H9 (cell line): ENCODE measurements around the gene WDR64. TPM values are rescaled to one million over a fixed set of nuclear protein-coding genes. Genes with fewer than 3 reads are reported as not detected.

Source experiments
- DNase-seq: peaks from one replicate; pipeline ENCODE4 v3.0.0-alpha.2; 2017
- H2AFZ ChIP-seq: one replicate; pipeline ENCODE4 v1.6.1; 2013; ENCODE audit warnings: mild to moderate bottlenecking, low read length, control low read depth, moderate library complexity
- H2AK5ac ChIP-seq: 2 replicates; pipeline ENCODE4 v1.6.1; 2013; ENCODE audit warnings: low read length, control low read depth, mixed read lengths; ENCODE audit not compliant: insufficient read length
- H2BK120ac ChIP-seq: one replicate; pipeline ENCODE4 v1.6.1; 2013; ENCODE audit warnings: low read depth, mild to moderate bottlenecking, low read length, control low read depth, inconsistent platforms; ENCODE audit not compliant: poor library complexity, severe bottlenecking
- H2BK12ac ChIP-seq: 2 replicates; pipeline ENCODE4 v1.6.1; 2013; ENCODE audit warnings: low read length, control low read depth, mixed read lengths, low read depth; ENCODE audit not compliant: insufficient read length
- H2BK15ac ChIP-seq: 2 replicates; pipeline ENCODE4 v1.6.1; 2013; ENCODE audit warnings: low read depth, low read length, control low read depth
- H2BK20ac ChIP-seq: one replicate; pipeline ENCODE4 v1.6.1; 2013; ENCODE audit warnings: low read depth, mild to moderate bottlenecking, low read length, control low read depth, inconsistent platforms; ENCODE audit not compliant: poor library complexity, severe bottlenecking
- H2BK5ac ChIP-seq: 2 replicates; pipeline ENCODE4 v1.6.1; 2013; ENCODE audit warnings: low read length, control low read depth, mixed read lengths; ENCODE audit not compliant: insufficient read length
- H3K14ac ChIP-seq: 2 replicates; pipeline ENCODE4 v1.6.1; 2013; ENCODE audit warnings: low read length, control low read depth; ENCODE audit not compliant: insufficient read depth
- H3K18ac ChIP-seq: 2 replicates; pipeline ENCODE4 v1.6.1; 2013; ENCODE audit warnings: low read depth, mild to moderate bottlenecking, mixed read lengths, low read length, control low read depth; ENCODE audit not compliant: insufficient read length
- H3K23ac ChIP-seq: 2 replicates; pipeline ENCODE4 v1.6.1; 2013; ENCODE audit warnings: low read length, control low read depth, mixed read lengths, low read depth; ENCODE audit not compliant: insufficient read length
- H3K23me2 ChIP-seq: 2 replicates; pipeline ENCODE4 v1.6.1; 2013; ENCODE audit warnings: low read depth, mild to moderate bottlenecking, mixed read lengths, low read length, control low read depth; ENCODE audit not compliant: insufficient read length, poor library complexity, severe bottlenecking
- H3K27ac ChIP-seq: 2 replicates; pipeline ENCODE4 v1.5.1; 2013; ENCODE audit warnings: low read length, control low read depth, mixed read lengths, low read depth; ENCODE audit not compliant: insufficient read length
- H3K27me3 ChIP-seq: 2 replicates; pipeline ENCODE4 v1.6.1; 2013; ENCODE audit warnings: low read length, control low read depth, inconsistent platforms; ENCODE audit not compliant: insufficient read depth
- H3K4ac ChIP-seq: 2 replicates; pipeline ENCODE4 v1.6.1; 2013; ENCODE audit warnings: low read depth, mild to moderate bottlenecking, control low read depth, inconsistent platforms, low read length, moderate library complexity
- H3K4me1 ChIP-seq: 2 replicates; pipeline ENCODE4 v1.6.1; 2013; ENCODE audit warnings: low read length, control low read depth, inconsistent platforms; ENCODE audit not compliant: insufficient read depth
- H3K4me2 ChIP-seq: 2 replicates; pipeline ENCODE4 v1.6.1; 2013; ENCODE audit warnings: low read length, control low read depth, mixed read lengths; ENCODE audit not compliant: insufficient read length, insufficient read depth
- H3K56ac ChIP-seq: 2 replicates; pipeline ENCODE4 v1.6.1; 2013; ENCODE audit warnings: low read depth, mild to moderate bottlenecking, mixed read lengths, low read length, control low read depth; ENCODE audit not compliant: insufficient read length
- H3K79me1 ChIP-seq: 2 replicates; pipeline ENCODE4 v1.6.1; 2013; ENCODE audit warnings: low read depth, mild to moderate bottlenecking, moderate library complexity, low read length, control low read depth, inconsistent platforms; ENCODE audit not compliant: insufficient read depth, poor library complexity, severe bottlenecking
- H3K79me2 ChIP-seq: 2 replicates; pipeline ENCODE4 v1.6.1; 2013; ENCODE audit warnings: low read length, control low read depth, inconsistent platforms; ENCODE audit not compliant: insufficient read depth
- H3K9ac ChIP-seq: 2 replicates; pipeline ENCODE4 v1.6.1; 2013; ENCODE audit warnings: low read length, control low read depth, mixed read lengths; ENCODE audit not compliant: insufficient read length; ENCODE audit errors: extremely low read depth
- H3K9me3 ChIP-seq: one replicate; pipeline ENCODE4 v1.6.1; 2013; ENCODE audit warnings: low read depth, low read length, inconsistent platforms; ENCODE audit not compliant: control insufficient read depth
- H3T11ph ChIP-seq: one replicate; pipeline ENCODE4 v1.6.1; 2013; ENCODE audit warnings: mild to moderate bottlenecking, low read length, control low read depth, inconsistent platforms
- H4K20me1 ChIP-seq: one replicate; pipeline ENCODE4 v1.6.1; 2013; ENCODE audit not compliant: control insufficient read depth, insufficient read length, insufficient read depth
- H4K5ac ChIP-seq: 2 replicates; pipeline ENCODE4 v1.6.1; 2013; ENCODE audit warnings: low read depth, mild to moderate bottlenecking, mixed read lengths, low read length, control low read depth; ENCODE audit not compliant: insufficient read length
- H4K8ac ChIP-seq: replicated peaks from 2 replicates; pipeline ENCODE4 v1.6.1; 2013; ENCODE audit warnings: low read length, control low read depth, mixed read lengths, low read depth; ENCODE audit not compliant: insufficient read length
- H4K91ac ChIP-seq: 2 replicates; pipeline ENCODE4 v1.6.1; 2013; ENCODE audit warnings: low read depth, mild to moderate bottlenecking, moderate library complexity, mixed read lengths, low read length, control low read depth; ENCODE audit not compliant: insufficient read length
- H3K27ac Mint-ChIP-seq, 3 experiments: 2 replicates in 2 of 3; 3 replicates in 1 of 3; pipeline ENCODE4 v1.8.0; 2020 to 2021; ENCODE audit warnings: mixed read lengths in 3 of 3, mild to moderate bottlenecking in 1 of 3, moderate library complexity in 1 of 3
- H3K27me3 Mint-ChIP-seq: 2 replicates; pipeline ENCODE4 v1.8.0; 2021; ENCODE audit warnings: low read depth, mild to moderate bottlenecking, moderate library complexity, mixed read lengths
- H3K36me3 Mint-ChIP-seq, 3 experiments: 2 replicates in 2 of 3; 3 replicates in 1 of 3; pipeline ENCODE4 v1.8.0; 2020 to 2021; ENCODE audit warnings: low read depth in 3 of 3, mixed read lengths in 3 of 3; ENCODE audit not compliant: insufficient read depth in 1 of 3
- H3K4me1 Mint-ChIP-seq, 2 experiments: 2 replicates each; pipeline ENCODE4 v1.8.0; 2020; ENCODE audit warnings: mixed read lengths in 2 of 2
- H3K4me3 Mint-ChIP-seq, 2 experiments: 2 replicates in 1 of 2; 3 replicates in 1 of 2; pipeline ENCODE4 v1.8.0; 2020 to 2021; ENCODE audit warnings: mild to moderate bottlenecking in 2 of 2, mixed read lengths in 2 of 2, moderate library complexity in 1 of 2
- H3K9me3 Mint-ChIP-seq, 2 experiments: 2 replicates in 1 of 2; 3 replicates in 1 of 2; pipeline ENCODE4 v1.8.0; 2020; ENCODE audit warnings: mild to moderate bottlenecking in 2 of 2, mixed read lengths in 2 of 2, moderate library complexity in 1 of 2
- WGBS: extraction: QIAGEN DNeasy Blood & Tissue Kit; methylation state at CpG from one replicate; pipeline ENCODE4 v1.1.7; 2013; ENCODE audit warnings: missing lambda C conversion rate, low lambda C conversion rate, mixed read lengths; ENCODE audit not compliant: insufficient read length; ENCODE audit errors: extremely low coverage; 5-methylcytosine and 5-hydroxymethylcytosine counted together
- total RNA-seq: library from RNA; stranded (reverse); gene quantifications from 2 replicates; pipeline ENCODE4 v1.2.1, GENCODE V29; 2021
- TF ChIP-seq, protein P1 (sequence below): fragments of 200-600 bp; sonication (generic); conservative IDR thresholded peaks from 3 replicates; pipeline ENCODE4 v1.8.0; 2021; ENCODE audit warnings: antibody characterized with exemption, mild to moderate bottlenecking

Gene WDR64
- total RNA-seq, 1 experiment from 2014 or later, result not detected

DNA sequence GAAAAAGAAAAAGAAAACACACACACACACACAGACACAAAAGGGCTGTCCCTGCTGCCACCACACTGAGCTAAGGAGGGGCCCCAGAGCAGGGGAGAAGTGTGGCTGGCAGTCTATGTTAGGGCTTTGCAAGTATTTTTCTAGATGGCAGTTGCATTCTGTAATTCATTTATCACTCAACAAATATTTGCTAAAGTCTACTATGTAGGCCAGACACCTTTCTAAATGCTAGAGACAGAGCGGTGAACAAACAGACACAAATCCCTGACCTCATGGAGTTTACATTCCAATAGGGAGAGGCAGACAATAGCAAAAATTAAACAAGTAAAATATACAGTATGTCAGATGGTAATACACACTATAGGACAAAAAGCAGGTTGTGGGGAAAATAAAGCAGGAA lies 20.2 kb downstream of the WDR64 start:
- no peaks in the 10 kb centered on the region for H3K9me3 Mint-ChIP-seq
- Histone ChIP-seq H3K4me1 (no peaks in the 10 kb centered on the region; the same call in 1 of the 2 replicates), H2BK12ac (no peak overlapping the region), H2BK120ac (no peak overlapping the region), H3K56ac (no peak overlapping the region), H4K5ac (no peak overlapping the region), H2BK20ac (peak overlapping the region; percentile 26), H3K18ac (no peak overlapping the region), H3K9ac (no peak overlapping the region), H3K4ac (no peak overlapping the region), H4K20me1 (no peaks in the 10 kb centered on the region), H3K9me3 (no peaks in the 10 kb centered on the region), H3K14ac (no peak overlapping the region), H2AK5ac (no peak overlapping the region), H3K27ac (no peak overlapping the region), H2BK5ac (no peak overlapping the region), H2BK15ac (no peak overlapping the region), H3K23ac (no peak overlapping the region), H3K79me1 (no peaks in the 10 kb centered on the region), H3K79me2 (no peaks in the 10 kb centered on the region), H3K23me2 (no peaks in the 10 kb centered on the region), H3T11ph (no peak overlapping the region), H4K8ac (no peak overlapping the region), H4K91ac (no peak overlapping the region), H3K4me2 (no peak overlapping the region), H2AFZ (no peak overlapping the region), H3K27me3 (no peaks in the 10 kb centered on the region)
- H3K27ac Mint-ChIP-seq, result peak overlapping the region in 1 of 3 experiments; percentile 70; a peak in 1 of 7 replicates
- no peaks in the 10 kb centered on the region for H3K36me3 Mint-ChIP-seq
- peaks cover 2% of the 10 kb centered on the region; the same call in 1 of the 2 replicates for H3K27me3 Mint-ChIP-seq
- no peak for DNase-seq
- no peak overlapping the region for H3K4me3 Mint-ChIP-seq
- TF ChIP-seq, protein P1, sequence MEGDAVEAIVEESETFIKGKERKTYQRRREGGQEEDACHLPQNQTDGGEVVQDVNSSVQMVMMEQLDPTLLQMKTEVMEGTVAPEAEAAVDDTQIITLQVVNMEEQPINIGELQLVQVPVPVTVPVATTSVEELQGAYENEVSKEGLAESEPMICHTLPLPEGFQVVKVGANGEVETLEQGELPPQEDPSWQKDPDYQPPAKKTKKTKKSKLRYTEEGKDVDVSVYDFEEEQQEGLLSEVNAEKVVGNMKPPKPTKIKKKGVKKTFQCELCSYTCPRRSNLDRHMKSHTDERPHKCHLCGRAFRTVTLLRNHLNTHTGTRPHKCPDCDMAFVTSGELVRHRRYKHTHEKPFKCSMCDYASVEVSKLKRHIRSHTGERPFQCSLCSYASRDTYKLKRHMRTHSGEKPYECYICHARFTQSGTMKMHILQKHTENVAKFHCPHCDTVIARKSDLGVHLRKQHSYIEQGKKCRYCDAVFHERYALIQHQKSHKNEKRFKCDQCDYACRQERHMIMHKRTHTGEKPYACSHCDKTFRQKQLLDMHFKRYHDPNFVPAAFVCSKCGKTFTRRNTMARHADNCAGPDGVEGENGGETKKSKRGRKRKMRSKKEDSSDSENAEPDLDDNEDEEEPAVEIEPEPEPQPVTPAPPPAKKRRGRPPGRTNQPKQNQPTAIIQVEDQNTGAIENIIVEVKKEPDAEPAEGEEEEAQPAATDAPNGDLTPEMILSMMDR, result no peak
- H3K4me1 Mint-ChIP-seq, result peaks cover 5 to 8% of the 10 kb centered on the region in 2 experiments
- WGBS, result no CpG with 5 or more reads among the region's 1 CpG
